HL-60 (cell line): ENCODE measurements around the gene LCNL1.

Experiments used
- DNase-seq, 2 experiments: peaks; one replicate each; pipeline ENCODE4 v3.0.0-alpha.2; 2010 to 2020; ENCODE audit warnings: low read depth in 1 of 2, low spot score in 1 of 2
- H3K27ac ChIP-seq: fragments of 250-450 bp; sonication (Bioruptor Pico); replicated peaks from 2 replicates; pipeline ENCODE4 v1.5.1; 2020; ENCODE audit warnings: mild to moderate bottlenecking, moderate library complexity
- H3K27me3 ChIP-seq: fragments of 250-450 bp; sonication (Bioruptor Pico); 2 replicates; pipeline ENCODE4 v1.5.1; 2021; ENCODE audit warnings: mild to moderate bottlenecking, moderate library complexity; ENCODE audit not compliant: insufficient read depth, poor library complexity, severe bottlenecking
- H3K4me3 ChIP-seq: replicated peaks from 2 replicates; pipeline ENCODE4 v1.5.1; 2011; ENCODE audit warnings: mild to moderate bottlenecking, control low read depth, low read length; ENCODE audit not compliant: insufficient read depth
- GABPA ChIP-seq: IDR thresholded peaks from 2 replicates; pipeline ENCODE4 v1.6.1; 2012; ENCODE audit warnings: low read depth
- POLR2AphosphoS5 ChIP-seq: IDR thresholded peaks from 2 replicates; pipeline ENCODE4 v1.6.1; 2012; ENCODE audit warnings: low read depth
- SPI1 ChIP-seq: IDR thresholded peaks from 2 replicates; pipeline ENCODE4 v1.6.1; 2012; ENCODE audit warnings: low read depth, mild to moderate bottlenecking, borderline replicate concordance
- TF ChIP-seq, protein P1 (sequence below): IDR thresholded peaks from 2 replicates; pipeline ENCODE4 v1.6.1; 2012; ENCODE audit warnings: low read depth; ENCODE audit not compliant: insufficient replicate concordance
- TF ChIP-seq, protein P2 (sequence below): IDR thresholded peaks from one replicate; pipeline ENCODE4 v1.5.1; 2011; ENCODE audit warnings: low read length, control low read depth, inconsistent platforms; ENCODE audit not compliant: insufficient read depth

LCNL1 gene

DNA sequence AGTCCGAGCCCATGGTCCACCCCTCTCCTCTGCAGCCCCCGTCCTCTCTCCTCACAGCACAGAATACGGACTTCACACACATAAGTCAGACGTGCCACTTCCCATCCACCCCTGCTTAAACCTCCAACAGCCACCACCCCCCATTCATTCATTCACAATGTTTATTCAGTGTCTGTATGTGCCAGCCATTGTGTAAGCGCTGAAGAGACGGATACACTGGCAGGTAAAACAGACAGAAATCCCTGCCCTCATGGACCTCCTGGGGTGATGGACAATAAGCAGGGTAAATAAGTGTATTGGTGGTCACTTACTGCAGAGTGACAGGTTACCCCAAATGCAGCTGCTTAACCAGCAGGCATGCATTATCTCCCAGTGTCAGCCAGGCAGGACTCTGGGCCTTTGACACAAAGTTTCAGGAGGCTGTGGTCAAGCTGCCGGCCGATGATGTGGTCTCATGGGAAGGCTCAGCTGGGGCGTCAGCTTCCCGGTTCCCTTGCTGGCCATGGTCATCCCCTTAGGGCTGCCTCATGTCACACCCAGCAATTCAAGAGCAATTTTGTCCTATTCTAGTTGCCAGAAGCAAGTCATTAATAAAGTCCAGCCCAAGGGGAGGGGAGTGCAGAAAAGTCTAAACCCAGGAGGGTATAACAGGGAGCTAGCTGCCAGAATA, 7.6 kb downstream of the LCNL1 start:
- Histone ChIP-seq H3K27ac (no peak overlapping the region), H3K27me3 (peaks cover 9% of the 10 kb centered on the region), H3K4me3 (no peak overlapping the region)
- DNase-seq: no peak
- TF ChIP-seq GABPA: no peak
- TF ChIP-seq, protein P1, sequence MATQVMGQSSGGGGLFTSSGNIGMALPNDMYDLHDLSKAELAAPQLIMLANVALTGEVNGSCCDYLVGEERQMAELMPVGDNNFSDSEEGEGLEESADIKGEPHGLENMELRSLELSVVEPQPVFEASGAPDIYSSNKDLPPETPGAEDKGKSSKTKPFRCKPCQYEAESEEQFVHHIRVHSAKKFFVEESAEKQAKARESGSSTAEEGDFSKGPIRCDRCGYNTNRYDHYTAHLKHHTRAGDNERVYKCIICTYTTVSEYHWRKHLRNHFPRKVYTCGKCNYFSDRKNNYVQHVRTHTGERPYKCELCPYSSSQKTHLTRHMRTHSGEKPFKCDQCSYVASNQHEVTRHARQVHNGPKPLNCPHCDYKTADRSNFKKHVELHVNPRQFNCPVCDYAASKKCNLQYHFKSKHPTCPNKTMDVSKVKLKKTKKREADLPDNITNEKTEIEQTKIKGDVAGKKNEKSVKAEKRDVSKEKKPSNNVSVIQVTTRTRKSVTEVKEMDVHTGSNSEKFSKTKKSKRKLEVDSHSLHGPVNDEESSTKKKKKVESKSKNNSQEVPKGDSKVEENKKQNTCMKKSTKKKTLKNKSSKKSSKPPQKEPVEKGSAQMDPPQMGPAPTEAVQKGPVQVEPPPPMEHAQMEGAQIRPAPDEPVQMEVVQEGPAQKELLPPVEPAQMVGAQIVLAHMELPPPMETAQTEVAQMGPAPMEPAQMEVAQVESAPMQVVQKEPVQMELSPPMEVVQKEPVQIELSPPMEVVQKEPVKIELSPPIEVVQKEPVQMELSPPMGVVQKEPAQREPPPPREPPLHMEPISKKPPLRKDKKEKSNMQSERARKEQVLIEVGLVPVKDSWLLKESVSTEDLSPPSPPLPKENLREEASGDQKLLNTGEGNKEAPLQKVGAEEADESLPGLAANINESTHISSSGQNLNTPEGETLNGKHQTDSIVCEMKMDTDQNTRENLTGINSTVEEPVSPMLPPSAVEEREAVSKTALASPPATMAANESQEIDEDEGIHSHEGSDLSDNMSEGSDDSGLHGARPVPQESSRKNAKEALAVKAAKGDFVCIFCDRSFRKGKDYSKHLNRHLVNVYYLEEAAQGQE: no peak

DNA sequence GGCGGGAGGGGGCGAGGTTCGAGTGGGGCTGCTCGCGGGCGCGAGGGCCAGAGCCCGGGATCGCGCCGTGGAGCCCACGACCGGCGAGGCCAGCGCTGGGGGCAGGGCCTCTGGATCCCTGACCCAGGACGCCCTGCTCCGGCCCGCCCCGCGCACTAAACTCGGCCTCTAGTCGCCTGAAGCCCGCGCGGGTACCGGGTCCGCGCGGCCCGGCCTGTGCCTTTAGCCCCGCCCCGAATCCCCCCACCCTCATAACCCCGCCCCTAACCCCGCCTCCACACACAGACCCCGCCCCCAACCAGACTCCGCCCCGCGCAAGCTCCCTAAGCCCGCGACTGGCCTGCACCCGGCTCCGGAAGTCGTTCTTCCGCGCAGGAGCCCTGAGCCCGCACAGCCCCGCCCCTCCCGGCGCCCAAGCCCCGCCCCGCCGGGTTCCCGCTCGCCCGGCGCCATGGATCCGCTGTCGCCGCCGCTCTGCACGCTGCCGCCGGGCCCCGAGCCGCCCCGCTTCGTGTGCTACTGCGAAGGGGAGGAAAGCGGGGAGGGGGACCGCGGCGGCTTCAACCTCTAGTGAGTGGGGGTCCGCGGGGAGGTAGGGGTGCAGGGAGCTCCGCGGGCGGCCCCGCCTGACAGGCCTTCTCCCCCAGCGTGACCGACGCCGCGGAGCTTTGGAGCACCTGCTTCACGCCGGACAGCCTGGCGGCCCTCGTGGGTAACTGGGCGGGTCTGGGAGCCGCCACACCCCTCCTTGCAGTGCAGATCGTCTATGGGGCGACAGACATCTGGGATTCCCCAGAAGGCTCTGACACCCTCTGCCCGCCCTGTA, 9.4 kb downstream of the LCNL1 start, which contains the start of gene PAXX:
Gene PAXX (plus strand): TSS at position 430 of the 826 bp plus-strand sequence. CDS start 22 bp downstream, at position 452.
- peak; percentile 81 to 92 for DNase-seq
- Histone ChIP-seq H3K27ac (peak within 1 kb of the TSS; percentile 96), H3K4me3 (peak within 1 kb of the TSS; percentile 57), H3K27me3 (no peaks in the 10 kb centered on the region)
- peak; percentile 58; the same call in 1 of the 2 replicates for TF ChIP-seq POLR2AphosphoS5
- TF ChIP-seq SPI1: no peak
- TF ChIP-seq, protein P2, sequence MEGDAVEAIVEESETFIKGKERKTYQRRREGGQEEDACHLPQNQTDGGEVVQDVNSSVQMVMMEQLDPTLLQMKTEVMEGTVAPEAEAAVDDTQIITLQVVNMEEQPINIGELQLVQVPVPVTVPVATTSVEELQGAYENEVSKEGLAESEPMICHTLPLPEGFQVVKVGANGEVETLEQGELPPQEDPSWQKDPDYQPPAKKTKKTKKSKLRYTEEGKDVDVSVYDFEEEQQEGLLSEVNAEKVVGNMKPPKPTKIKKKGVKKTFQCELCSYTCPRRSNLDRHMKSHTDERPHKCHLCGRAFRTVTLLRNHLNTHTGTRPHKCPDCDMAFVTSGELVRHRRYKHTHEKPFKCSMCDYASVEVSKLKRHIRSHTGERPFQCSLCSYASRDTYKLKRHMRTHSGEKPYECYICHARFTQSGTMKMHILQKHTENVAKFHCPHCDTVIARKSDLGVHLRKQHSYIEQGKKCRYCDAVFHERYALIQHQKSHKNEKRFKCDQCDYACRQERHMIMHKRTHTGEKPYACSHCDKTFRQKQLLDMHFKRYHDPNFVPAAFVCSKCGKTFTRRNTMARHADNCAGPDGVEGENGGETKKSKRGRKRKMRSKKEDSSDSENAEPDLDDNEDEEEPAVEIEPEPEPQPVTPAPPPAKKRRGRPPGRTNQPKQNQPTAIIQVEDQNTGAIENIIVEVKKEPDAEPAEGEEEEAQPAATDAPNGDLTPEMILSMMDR: no peak
- TF ChIP-seq, protein P1: peak; percentile 29
- no peak for TF ChIP-seq GABPA

DNA sequence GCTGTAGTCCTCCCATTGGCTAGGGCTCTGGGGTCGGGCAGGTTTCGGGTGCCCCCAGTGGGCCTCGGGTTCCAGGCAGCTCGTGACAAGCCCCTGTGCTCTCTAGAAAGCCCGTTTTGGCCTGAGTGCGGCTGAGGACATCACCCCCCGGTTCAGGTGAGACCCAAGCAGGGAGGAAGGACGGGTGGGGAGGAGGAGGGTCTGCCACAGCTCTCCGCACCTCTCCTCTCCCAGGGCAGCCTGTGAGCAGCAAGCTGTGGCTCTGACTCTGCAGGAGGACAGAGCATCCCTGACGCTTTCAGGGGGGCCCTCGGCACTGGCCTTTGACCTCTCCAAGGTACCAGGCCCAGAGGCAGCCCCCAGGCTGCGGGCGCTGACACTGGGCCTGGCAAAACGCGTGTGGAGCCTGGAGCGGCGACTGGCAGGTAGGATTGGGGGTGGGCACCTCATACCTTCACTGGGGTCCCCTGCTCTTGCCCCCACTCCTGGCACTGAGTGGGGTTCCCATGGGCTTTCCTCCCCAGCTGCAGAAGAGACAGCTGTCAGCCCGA, 10.1 kb downstream of the LCNL1 start:
- no peak for DNase-seq
- H3K27ac ChIP-seq: peak overlapping the region; percentile 96
- peak overlapping the region; percentile 57 for H3K4me3 ChIP-seq
- H3K27me3 ChIP-seq: no peaks in the 10 kb centered on the region
- TF ChIP-seq, protein P1: peak; percentile 62
- no peak for TF ChIP-seq POLR2AphosphoS5
